Right kidney (tissue), 1 donor: ENCODE data around the gene KRTAP10-7.
"Not testable (repeated sequence)": the region's sequence is repeated elsewhere in the genome, so short reads cannot be mapped to it uniquely, and the experiment has no call there.

Experiments
- DNase-seq: peaks from one replicate; pipeline ENCODE4 v3.0.0-alpha.2; 2016

KRTAP10-7 gene

DNA sequence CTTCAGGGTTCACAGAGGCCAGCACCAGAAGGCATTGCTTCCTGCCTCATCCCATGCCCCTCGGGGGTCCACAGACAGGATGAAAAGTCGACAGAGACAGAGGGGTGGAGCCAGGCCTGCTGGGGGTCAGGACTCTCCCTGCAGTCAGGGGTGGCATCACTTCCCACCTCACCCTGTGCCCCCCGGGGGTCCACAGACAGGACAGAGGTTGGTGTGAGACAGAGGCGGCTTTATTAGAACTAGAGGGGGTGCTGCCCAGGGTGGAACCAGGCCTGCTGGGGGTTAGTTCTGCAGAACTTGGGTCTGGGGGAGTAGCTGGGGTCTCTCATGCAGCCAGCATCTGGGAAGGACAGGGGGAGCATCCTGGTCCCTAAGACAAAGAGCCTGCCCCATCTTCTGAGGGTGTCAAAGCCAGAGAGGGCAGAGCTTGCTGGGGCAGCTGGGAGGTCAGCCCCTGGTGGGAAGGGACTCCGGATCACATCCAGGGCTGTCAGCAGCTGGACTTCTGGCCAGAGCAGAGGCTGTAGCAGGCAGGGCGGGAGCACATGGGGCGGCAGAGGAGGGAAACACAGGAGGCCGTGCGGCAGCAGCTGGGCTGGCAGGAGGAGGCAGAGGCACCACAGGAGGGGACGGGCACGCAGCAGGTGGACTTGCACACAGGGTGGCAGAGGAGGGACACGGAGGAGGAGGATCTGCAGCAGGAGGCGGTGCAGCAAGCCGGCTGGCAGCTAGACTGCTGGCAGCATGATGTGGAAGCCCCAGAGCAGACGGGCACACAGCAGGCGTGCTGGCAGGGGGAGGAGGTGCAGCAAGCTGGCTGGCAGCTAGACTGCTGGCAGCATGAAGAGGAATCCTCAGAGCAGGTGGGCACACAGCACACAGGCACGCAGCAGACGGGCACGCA is 9.2 kb upstream of the KRTAP10-7 start:
- DNase-seq, result not testable (repeated sequence)

DNA sequence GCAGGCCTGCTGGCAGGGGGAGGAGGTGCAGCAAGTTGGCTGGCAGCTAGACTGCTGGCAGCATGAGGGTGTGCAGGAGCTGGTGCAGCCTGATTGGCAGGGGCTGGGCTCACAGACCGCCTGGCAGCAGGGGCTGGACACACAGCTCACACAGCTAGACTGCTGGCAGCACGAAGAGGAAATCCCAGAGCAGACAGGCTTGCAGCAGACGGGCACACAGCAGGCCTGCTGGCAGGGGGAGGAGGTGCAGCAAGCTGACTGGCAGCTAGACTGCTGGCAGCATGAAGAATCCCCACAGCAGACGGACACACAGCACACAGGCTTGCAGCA is 8.6 kb upstream of the KRTAP10-7 start:
- DNase-seq, result not testable (repeated sequence)

DNA sequence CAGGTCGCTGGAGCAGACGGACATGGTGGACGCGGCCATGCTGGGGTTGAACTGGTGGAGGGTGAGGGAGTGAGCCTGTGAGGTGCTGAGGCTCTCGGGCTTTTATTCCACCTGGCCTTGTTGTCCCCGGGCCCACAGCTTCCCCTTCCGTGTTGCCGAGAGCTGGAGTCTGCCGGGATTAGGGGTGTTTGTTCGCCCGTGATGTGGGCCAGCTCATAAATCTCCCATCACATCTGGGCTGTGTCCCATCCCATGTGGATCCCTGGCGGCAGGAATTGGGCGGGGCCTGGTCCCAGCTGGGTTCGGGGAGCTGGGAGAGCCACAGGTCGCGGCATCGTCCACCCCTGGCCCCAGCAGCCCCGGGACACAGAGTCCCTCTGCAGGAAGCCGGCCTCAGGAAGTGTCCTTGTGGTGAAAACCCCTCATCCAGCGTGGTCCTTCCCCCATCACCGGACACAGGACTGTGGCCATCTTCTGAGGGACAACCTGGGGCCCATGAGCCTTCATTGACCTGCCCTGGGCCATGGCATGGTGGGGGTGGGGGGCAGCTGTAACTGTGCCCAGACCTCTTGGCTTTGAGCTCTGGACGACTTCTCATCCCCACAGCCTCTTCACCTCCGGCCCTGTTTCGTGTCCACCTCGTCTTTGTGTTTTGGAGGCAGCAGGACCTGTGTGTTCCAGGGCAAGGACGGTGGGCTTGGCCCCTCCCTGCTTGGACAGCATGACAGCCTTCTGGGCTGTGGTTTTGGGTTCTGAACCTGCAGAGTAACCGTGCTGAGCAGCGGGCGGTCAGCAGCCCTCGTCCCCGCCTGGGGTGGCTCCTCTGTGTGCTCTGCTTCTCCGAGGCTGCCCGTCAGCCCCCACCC is 7.7 kb upstream of the KRTAP10-7 start, which contains the start of gene KRTAP10-6:
Gene KRTAP10-6, minus strand, starts transcription at position 60 of the 866 bp plus-strand sequence. Its CDS starts 21 bp downstream, at position 39.
- DNase-seq, result no peak

DNA sequence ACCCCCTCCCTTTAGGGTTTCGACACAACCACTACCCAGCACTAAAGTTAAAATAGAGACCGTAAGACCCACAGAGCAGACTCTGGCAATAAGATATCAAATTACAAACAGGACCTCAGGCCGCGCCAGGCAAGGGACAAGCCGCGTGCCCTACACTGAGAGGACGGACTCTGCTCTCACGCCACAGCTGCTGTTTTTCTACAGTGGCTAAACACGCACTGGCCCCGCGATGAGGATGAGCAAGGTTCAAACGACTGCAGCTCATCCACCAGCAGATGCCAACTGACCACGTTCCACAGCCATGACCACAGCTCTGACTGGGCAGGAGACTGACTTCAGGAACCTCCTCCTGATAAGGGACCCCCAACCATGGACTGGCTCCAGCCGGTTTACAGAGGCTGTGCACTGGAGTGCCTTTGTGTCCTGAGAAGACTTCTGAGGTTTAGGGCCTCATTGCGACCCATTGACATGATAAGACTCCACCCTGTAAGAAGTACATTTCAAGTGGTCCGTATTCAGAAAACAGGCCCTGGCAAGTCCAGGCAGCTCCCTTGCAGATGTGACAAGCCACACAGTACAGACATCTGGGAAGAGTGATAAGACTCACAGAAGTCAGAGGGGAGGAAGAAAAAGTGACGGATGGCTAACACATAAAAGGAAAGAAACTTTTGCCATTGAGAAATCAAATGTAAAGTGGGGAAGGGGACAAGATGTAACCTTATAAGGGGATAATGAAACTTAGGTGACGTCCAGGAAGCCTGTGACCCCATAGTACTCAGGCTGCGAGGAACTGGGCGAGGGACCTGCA is 6.6 kb upstream of the KRTAP10-7 start:
- no peak for DNase-seq

DNA sequence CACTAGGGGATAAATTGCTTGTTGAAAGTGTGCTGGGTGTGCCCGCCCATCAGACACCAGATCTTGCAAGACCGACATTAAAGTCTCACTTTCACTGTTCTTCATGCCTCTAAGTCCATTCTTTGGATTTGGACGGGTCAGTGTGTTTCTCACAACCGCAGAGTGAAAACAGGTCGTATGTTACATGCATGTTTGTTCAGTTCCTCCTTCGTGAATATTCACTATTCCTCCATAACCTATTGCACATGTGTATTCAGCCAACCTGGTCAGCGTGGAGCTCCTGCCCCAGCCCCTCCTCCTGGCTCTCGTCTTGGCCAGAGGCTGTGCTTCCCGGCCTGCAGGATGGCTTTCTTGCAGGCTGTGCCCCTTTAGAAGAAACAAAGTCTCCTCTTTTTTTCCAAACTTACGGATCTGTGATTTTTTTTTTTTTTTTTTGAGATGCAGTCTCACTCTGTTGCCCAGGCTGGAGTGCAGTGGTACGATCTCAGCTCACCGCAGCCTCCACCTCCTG is 5.9 kb upstream of the KRTAP10-7 start:
- no peak for DNase-seq

DNA sequence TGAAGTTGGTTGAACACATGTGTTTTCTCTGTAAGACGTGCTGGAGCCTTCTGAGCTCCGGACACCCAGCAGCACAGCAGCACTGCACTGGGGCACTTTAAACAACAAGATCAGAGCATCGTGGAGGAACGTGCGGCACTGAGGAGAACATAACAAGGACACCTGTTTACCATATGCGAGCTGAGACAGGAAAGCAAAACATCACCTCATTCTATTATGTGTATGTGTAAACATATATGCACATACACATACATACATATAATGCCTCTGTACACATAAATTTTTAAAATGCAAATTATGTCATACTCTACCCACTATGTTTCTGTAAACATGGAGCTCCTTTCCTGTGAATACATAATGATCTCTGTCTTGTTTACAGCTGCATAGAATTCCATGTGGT is 4.9 kb upstream of the KRTAP10-7 start:
- DNase-seq, result no peak

DNA sequence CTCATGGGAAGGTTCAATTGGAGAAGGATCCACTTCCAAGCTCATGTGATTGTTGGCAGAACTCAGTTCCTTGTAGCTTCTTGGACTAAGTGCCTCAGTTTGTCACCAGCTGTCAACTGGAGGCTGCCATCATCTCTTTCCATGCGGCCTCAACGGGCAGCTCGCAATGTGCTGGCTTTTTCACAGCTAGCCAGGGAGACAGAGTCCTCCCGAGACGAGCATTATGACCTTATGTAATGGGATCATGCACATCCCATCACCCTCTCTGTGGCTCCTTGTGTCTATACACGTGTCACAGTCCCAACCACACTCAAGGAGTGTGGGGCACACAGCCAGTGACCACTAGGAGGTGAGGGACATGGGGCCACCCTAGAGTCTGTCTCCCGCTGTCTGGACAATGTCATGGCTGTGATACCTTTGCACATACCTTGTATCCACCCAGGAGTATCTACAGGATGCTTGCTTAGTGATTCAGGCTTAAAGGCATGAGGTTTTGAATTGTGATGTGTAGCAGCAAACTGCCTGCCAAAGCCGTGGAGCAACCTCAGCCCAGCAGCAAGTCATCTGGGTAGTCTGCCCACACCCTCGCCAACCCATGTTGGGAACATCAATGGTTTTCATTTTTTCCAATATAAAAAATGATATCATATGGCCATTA is 4.2 kb upstream of the KRTAP10-7 start:
- no peak for DNase-seq

DNA sequence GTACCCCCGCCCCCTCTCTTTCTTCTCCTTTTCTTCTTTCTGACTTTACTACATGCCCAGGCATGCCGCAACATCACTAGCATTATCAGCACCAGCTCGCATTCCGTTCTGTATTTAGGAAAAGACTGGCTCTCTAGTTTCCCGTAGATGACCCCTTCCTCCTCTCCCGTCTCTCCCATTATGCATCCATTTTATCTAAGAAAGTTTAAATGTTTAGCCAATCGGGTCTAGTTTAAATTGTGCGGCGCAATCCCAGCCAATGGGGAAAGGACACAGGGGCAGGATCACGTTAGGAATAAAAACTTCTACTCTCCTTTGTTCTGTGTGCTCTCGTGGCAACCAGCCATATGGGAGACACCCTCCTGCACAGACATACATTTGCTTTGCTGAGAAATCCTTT is 2.3 kb upstream of the KRTAP10-7 start:
- no peak for DNase-seq

DNA sequence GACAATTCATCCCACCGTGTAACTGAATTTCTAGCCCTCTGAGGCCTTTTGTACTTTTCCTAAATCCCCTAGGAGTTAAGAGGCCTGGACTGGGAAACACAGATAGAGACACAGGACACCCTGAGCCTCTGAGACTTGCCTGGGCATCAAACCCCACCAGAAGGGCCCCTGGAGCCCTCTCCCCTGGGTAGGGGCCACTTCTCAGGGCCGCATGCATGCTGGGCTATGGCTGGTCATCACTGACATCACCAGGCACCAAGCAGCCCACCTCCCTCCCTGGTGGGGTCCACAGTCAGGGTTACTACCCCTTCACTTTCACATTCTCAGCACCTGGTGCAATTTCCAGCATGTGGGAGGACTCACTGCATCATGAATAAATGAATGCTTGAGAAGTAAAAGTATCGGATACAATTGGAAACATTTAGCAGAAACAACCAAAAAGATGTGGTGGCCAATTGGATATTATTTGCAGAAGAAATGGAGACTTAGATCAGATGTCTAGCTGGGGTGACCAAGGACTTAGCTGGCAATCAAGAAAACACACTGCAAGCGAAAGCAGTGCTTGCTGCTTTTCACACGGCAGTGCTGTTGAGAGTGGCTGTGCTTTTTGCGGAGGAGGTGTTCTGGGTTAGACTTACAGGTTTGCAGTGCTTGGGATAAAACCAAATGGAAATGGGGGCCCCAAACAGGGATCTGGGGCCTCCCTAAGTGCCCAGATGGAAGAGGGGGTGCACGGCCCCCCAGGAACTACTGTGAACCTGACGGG is 950 bp upstream of the KRTAP10-7 start:
- no peak for DNase-seq

DNA sequence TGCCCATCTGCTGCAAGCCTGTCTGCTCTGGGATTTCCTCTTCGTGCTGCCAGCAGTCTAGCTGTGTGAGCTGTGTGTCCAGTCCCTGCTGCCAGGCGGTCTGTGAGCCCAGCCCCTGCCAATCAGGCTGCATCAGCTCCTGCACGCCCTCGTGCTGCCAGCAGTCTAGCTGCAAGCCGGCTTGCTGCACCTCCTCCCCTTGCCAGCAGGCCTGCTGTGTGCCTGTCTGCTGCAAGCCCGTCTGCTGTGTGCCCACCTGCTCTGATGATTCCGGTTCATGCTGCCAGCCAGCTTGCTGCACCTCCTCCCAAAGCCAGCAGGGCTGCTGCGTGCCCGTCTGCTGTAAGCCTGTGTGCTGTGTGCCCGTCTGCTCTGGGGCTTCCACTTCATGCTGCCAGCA is 694 bp downstream of the KRTAP10-7 start:
- DNase-seq, result not testable (repeated sequence)

DNA sequence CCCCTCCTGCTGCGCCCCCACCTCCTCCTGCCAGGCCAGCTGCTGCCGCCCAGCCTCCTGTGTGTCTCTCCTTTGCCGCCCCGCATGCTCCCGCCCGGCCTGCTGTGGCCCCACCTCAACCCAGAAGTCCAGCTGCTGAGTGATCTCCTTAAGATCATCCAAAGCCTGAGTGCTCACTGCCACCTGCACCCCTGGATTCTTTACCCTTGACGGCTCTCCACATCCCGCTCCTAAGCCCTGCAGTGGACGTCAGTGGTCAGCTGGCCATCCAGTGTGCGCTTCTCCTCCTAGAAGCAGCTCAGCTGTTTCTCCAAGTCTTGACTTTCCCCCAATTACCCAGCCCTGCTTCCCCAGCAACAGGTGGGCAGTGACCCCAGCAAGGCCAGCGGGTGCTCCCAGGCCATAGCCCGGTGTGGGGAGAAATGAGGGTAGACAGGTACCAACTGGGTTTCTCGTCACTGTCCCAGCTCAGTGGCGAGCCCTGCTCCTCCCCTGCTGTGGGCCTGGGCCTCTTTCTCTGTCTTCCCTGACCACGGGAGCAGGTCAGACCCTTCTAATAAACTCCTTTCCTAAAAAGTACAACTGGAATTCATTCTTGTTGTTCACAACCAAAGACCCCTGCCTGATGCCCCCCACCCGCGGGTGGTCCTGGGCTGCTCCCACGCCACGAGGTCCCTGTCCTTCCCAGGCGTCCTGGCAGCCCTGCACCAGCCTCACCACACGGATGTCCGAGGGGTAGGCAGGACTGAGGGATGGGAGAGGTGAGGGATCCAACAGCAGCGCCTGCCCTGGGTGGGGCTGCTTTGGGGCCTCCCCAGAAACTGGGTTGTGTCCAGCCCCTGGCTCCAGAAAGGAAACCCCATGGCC is 1.4 kb downstream of the KRTAP10-7 start:
- DNase-seq, result no peak

DNA sequence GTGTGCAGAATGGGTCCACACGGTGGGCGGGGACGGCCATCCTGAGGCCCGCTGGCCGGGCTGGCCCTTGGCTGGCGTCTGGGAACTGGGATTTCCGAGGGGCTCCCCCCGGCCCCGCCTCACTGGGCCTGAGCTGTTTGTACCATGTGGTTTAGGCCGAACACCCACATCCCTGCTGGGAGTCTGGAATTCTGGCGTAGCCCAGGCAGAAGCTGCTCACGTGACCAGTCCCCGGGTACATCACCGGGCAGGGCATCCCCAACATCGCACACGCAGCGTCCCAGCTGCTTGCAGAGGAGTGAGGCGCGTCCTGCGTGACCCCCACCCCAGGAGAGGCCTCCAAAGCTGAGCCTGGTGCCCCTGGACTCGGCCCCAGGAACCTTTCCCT is 2.1 kb downstream of the KRTAP10-7 start:
- no peak for DNase-seq

DNA sequence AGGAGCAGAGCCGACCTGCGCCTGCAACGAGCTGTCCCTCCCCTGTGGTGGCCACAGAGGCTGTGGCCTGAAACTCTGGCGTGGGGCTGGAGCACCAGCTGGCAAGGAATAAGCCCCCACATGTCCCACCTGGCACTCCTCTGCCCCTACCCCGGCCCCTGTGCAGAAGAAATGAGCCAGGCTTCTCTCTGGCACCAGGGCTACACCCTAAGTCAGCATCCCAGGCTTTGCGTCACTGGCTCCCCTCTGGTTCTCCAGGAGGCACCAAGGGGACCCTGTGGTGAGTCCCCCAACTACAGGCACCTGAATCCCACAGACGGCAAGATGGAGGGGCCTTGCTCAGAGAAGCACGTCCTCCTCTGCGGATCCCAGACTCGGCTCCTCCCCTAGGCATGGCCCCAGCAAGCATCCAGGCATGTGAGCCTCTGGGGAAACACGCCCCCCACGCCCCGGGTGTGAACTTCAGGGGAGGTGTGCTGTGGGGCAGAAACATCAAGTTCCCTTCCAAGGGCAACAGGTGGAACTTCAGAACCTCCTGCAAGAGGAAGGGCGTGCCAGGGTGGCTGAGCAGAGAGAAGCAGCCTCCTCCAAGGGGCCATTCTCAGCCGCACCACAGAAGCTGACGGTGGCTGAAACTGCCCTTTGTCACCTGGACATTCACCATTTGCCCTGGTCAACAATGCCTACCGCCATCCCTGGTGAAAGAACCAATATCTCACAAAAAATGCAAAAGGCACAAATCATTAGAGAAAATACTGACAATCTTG is 2.9 kb downstream of the KRTAP10-7 start:
- no peak for DNase-seq

DNA sequence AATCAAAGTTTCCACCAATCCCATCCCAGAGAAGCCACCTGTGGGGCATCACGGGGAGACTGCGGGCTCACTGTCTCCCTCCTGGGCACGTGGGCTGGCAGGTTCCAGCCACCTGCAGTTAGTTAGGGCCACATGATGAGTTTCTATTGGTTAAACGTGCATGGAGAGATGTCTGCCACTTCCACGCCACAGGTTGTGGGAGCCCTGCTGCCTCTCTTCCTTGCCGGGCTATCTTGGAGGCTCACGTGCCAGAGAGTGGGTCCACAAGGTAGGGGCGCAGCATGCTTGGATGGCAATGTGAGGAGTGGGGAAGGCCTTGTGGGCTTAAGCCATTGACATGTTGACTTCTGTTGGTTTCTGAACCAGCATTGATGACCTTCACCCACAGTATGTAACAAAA is 3.5 kb downstream of the KRTAP10-7 start:
- DNase-seq, result no peak

DNA sequence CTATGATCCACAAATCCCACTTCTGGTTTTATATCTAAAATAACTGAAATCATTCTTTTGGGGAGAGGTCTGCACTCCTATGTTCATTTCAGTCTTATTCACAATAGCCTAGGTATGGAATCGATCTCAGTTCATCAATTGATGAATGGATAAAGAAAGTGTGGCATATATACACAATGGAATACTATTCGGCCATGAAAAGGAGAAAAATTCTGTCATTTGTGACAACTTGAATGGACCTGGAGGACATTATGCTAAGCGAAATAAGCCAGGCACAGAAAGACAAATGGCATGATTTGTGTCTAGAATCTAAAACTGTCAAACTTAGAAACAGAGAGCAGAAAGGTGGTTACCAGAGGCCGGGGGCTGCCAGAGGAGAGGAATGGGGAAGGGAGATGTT is 6.1 kb downstream of the KRTAP10-7 start:
- DNase-seq, result no peak

DNA sequence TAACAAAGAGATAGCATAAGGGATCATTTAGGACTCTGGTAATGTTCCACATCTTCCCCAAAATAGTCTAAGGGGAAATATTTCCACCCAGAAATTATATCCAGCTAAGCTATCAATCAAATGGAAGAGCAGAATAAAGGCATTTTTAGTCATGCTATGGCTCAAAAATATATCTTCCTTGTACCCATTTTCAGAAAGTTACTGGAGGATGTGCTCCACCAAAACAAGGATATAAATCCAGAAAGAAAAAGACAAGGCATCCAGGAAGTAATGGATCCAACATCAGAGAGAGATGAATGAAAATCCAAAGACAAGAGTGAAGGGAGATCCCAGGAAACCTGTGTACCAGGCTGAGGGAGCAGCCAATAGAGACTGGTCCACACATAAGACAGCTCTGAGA is 8.8 kb downstream of the KRTAP10-7 start:
- no peak for DNase-seq

DNA sequence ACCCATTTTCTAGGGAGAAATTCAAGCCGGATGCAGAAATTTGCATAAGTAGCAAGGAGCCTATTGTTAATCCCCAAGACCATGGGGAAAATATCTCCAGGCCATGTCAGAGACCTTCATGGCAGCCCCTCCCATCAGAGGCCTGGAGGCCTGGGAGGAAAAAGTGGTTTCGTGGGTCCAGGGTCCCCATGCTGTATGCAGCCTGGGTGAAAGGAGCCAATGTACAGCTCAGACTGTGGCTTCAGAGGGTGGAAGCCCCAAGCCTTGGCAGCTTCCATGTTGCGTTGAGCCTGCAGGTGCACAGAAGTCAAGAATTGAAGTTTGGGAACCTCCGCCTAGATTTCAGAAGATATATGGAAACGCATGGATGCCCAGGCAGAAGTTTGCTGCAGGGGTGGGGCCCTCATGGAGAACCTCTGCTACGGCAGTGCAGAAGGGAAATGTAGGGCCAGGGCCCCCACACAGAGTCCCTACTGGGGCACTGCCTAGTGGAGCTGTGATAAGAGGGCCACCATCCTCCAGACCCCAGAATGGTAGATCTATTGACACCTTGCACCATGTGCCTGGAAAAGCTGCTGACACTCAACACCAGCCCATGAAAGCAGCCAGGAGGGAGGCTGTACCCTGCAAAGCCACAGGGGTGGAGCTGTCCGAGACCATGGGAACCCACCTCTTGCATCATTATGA is 9.9 kb downstream of the KRTAP10-7 start:
- DNase-seq, result not testable (repeated sequence)

DNA sequence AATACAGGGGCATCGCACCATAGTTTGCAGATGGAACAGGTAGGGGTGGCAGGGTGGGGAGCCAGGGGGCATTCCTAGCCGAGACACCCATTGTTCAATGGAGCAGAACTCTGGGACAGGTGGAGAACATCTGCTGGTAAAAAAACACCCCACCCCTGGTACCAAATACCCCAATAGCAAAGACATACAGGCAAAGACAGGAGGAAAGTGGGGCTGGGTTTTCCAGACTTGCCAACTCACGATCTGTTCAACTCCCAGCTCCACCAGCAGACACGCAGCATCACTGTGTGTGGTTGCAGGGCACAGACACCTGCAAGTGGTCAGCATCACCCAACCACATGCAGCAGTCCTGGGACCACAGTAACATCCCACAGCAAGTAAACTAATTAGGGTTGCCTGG is 11.2 kb downstream of the KRTAP10-7 start:
- DNase-seq, result no peak
